ENCODE results near the gene GIGYF2. TPM values are rescaled to one million over a fixed set of nuclear protein-coding genes. Genes with fewer than 3 reads are reported as not detected.

GIGYF2 gene, protein sequence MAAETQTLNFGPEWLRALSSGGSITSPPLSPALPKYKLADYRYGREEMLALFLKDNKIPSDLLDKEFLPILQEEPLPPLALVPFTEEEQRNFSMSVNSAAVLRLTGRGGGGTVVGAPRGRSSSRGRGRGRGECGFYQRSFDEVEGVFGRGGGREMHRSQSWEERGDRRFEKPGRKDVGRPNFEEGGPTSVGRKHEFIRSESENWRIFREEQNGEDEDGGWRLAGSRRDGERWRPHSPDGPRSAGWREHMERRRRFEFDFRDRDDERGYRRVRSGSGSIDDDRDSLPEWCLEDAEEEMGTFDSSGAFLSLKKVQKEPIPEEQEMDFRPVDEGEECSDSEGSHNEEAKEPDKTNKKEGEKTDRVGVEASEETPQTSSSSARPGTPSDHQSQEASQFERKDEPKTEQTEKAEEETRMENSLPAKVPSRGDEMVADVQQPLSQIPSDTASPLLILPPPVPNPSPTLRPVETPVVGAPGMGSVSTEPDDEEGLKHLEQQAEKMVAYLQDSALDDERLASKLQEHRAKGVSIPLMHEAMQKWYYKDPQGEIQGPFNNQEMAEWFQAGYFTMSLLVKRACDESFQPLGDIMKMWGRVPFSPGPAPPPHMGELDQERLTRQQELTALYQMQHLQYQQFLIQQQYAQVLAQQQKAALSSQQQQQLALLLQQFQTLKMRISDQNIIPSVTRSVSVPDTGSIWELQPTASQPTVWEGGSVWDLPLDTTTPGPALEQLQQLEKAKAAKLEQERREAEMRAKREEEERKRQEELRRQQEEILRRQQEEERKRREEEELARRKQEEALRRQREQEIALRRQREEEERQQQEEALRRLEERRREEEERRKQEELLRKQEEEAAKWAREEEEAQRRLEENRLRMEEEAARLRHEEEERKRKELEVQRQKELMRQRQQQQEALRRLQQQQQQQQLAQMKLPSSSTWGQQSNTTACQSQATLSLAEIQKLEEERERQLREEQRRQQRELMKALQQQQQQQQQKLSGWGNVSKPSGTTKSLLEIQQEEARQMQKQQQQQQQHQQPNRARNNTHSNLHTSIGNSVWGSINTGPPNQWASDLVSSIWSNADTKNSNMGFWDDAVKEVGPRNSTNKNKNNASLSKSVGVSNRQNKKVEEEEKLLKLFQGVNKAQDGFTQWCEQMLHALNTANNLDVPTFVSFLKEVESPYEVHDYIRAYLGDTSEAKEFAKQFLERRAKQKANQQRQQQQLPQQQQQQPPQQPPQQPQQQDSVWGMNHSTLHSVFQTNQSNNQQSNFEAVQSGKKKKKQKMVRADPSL (N-terminal part only)
- 172 TPM for total RNA-seq

DNA sequence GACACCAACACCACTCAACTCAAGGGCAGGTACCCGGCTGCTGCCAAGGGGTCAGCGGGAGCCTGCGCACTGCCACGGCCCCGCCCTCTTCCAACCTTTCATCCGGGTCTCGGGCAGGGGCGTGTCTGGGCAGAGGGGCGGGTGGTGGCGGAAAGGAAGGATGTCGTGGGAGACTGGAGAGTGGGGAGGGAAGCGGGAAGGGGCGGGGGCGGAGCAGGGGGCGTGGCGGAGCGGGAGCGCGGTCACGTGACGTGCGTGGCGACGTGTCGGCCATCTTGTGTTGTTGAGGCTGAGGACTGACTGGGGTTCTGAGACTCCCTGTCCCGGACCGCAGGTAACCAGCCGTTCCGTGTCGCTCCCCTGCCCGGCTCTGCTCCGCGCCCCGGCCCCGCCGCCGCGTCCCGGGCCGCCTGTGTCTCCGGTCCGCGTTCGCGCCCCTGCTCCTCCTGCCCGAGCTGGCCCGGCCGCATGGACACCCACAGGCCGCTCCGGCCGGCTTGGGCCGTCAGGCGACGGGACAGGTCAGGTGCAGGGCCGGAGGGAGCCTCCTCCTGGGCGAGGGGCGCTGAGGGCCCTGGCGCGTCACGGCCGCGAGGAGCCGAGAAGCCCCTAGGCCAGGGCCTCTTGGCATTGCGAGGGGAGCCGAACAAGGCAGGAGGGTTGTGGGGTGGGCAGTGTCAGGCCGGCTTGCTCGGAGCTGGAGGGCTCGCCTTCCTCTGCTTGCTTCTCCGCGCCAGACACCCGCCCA, at the start of gene GIGYF2:
GIGYF2 (plus strand) TSS at position 273 of the 748 bp plus-strand sequence. CDS start 37,867 bp downstream, outside the sequence.

DNA sequence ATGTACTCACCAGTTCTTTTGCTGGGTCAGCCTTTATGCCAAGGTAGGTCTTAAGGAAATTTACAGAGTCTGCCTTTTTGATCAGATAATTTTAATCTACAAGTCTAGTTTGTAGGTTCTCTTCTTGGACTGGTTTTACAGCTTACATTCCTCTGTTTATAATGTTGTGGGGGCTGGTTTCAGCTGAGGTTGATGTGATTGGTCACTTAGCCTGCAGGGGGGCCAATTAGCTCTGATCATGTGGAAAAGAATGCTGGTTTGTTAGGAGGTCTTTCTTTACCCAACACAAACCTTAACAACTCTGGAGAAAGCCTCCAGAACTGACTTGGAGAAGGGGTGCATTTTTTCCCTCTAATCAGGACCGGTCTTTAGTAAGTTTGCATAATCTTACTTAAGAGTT, 79.3 kb downstream of the GIGYF2 start, which contains the start of gene KCNJ13:
KCNJ13 (minus strand) TSS at position 131 of the 400 bp plus-strand sequence. CDS start 5,203 bp downstream, outside the sequence.

DNA sequence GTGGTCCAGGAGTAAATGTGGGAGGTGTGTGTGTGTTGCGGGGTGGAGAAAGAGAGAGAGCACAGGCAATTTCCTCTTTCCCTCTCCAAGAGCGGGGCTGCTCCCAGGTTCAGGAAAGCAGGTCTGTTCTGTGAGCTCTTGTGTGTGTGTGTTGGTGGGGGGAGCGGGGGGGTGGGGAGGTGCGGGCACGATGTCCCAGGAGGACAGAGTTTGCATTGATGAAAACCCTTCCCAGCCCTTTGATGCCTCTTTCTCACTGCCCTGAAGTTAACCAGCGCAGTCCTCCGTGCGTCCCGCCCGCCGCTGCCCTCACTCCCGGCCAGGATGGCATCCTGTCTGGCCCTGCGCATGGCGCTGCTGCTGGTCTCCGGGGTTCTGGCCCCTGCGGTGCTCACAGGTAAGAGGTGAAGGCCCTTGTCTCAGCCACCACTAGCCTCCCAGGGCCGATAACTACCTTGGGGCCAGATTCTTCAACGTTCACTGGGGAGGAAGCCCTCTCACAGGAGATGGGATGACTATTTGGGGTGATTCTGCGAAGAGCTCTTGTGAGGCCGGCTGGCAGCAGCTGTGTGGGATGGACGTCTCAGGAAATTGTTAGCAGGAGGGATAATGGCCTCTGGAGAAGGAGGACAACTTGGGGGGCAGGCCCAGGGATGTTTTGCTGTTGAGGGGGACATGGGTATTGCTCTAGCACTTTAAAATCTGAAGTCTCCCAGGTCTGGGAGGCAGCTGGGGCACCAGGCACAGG, 173.1 kb downstream of the GIGYF2 start, which contains the start of gene SNORC:
SNORC (plus strand) TSS at position 247 of the 748 bp plus-strand sequence; CDS start at position 325, 78 bp downstream.

Small RNA genes lying within 50 kb of the gene (small RNA-seq; reads per million reads assigned to genes)
- gene RF00019 (ENCODE audit: low replicate concordance) = not detected
- gene RN7SL359P (ENCODE audit: low replicate concordance) = not detected
- gene RNU6-107P (ENCODE audit: low replicate concordance) = not detected

Other genes with a start within 250 kb of the GIGYF2 start
- not detected for gene ALPI, start 241.2 kb upstream of the GIGYF2 start, total RNA-seq
- 0.63 TPM for gene ECEL1, start 209.5 kb upstream of the GIGYF2 start, total RNA-seq
- gene PRSS56, start 176.9 kb upstream of the GIGYF2 start, total RNA-seq = not detected
- gene CHRND, start 171.2 kb upstream of the GIGYF2 start, total RNA-seq = not detected
- gene CHRNG, start 157.6 kb upstream of the GIGYF2 start, total RNA-seq = not detected
- 14.1 TPM for gene TIGD1, start 146.8 kb upstream of the GIGYF2 start, total RNA-seq
- gene EIF4E2, start 146.6 kb upstream of the GIGYF2 start, total RNA-seq = 54.8 TPM
- 0.63 TPM for gene EFHD1, start 63.7 kb upstream of the GIGYF2 start, total RNA-seq
- gene KCNJ13, start 79.2 kb downstream of the GIGYF2 start, total RNA-seq = 3.8 TPM
- 2.8 TPM for gene SNORC, start 172.9 kb downstream of the GIGYF2 start, total RNA-seq